Sigmoid colon (tissue), 7 donors: ENCODE results near the gene FOXP1. TPM values are rescaled to one million over a fixed set of nuclear protein-coding genes. Genes with fewer than 3 reads are reported as not detected.

Experiments used
- DNase-seq: peaks from one replicate; pipeline ENCODE4 v3.0.0-alpha.2; 2019
- H3K27ac ChIP-seq, 4 donors: fragments of 200-600 bp; sonication (generic); one replicate each; pipeline ENCODE4 v1.5.1; 2016 to 2019; ENCODE audit warnings: mild to moderate bottlenecking in 1 of 4
- H3K27me3 ChIP-seq, 3 donors: fragments of 200-600 bp; sonication (generic); one replicate each; pipeline ENCODE4 v1.5.1; 2019; ENCODE audit warnings: mild to moderate bottlenecking in 1 of 3
- H3K36me3 ChIP-seq, 4 donors: fragments of 200-600 bp; sonication (generic); one replicate each; pipeline ENCODE4 v1.5.1; 2016 to 2019
- H3K4me1 ChIP-seq, 4 donors: fragments of 200-600 bp; sonication (generic); one replicate each; pipeline ENCODE4 v1.5.1; 2017 to 2019
- H3K4me3 ChIP-seq, 4 donors: fragments of 200-600 bp; sonication (generic); one replicate each; pipeline ENCODE4 v1.5.1; 2017 to 2019; ENCODE audit warnings: mild to moderate bottlenecking in 2 of 4, moderate library complexity in 1 of 4
- H3K9me3 ChIP-seq, 4 donors: fragments of 200-600 bp in 3 of 4; sonication (generic) in 3 of 4; one replicate each; pipeline versions ENCODE4 v1.5.1 to v1.6.1; 2013 to 2019
- CTCF ChIP-seq, 4 experiments: fragments of 450-650 bp in 3 of 4; fragments of 200-600 bp in 1 of 4; IDR thresholded peaks; one replicate each; pipeline ENCODE4 v1.5.1; 2016 to 2019; ENCODE audit warnings: antibody characterized with exemption in 4 of 4, mild to moderate bottlenecking in 3 of 4, moderate library complexity in 2 of 4
- EP300 ChIP-seq, 4 donors: sonication (generic); formaldehyde crosslinking; IDR thresholded peaks; one replicate each; pipeline ENCODE4 v1.6.1; 2017; ENCODE audit warnings: antibody characterized with exemption in 4 of 4
- POLR2A ChIP-seq, 2 donors: fragments of 450-650 bp; IDR thresholded peaks; one replicate each; pipeline ENCODE4 v1.6.1; 2016; ENCODE audit warnings: antibody characterized with exemption in 2 of 2, mild to moderate bottlenecking in 2 of 2, moderate library complexity in 2 of 2
- POLR2AphosphoS5 ChIP-seq, 4 donors: sonication (generic); formaldehyde crosslinking; IDR thresholded peaks; one replicate each; pipeline ENCODE4 v1.6.1; 2017; ENCODE audit warnings: antibody characterized with exemption in 4 of 4
- WGBS, 2 donors: extraction: QIAGEN DNeasy Blood & Tissue Kit; methylation state at CpG; one replicate each; pipeline ENCODE4 v1.1.7; 2013; 5-methylcytosine and 5-hydroxymethylcytosine counted together
- intact Hi-C: fragments of 100-400 bp; cut with DNase I; formaldehyde crosslinking; loops from one replicate; pipeline ENCODE4 v1.15.1; 2023
- polyA plus RNA-seq, 3 donors: library from polyadenylated mRNA; stranded (reverse); fragments of 200-250 nt; gene quantifications; one replicate each; pipeline ENCODE4 v1.2.3, GENCODE V29; 2013
- total RNA-seq, 4 donors: library from RNA; depleted of rRNA; stranded (reverse); fragments of >200 nt; gene quantifications; one replicate each; pipeline ENCODE4 v1.1.0, GENCODE V29; 2016
- donor health status: healthy with polysubstance abuse.
- donor health status: Bipolar disorder and iron deficiency.
- donor health status: healthy.

The FOXP1 gene
- total and polyA plus RNA-seq, 7 donors: 13.8 to 232 (median 139) TPM

- DNase-seq: no peak
- intact Hi-C loops: loop anchor here (5.0 kb wide), 1 partner anchor 341 kb away; the partner anchor contains the start of gene FOXP1
- Histone ChIP-seq H3K27ac (peak overlapping the region; percentile 79 to 89 (median 85)), H3K36me3 (no peaks in the 10 kb centered on the region), H3K27me3 (no peaks in the 10 kb centered on the region), H3K4me3 (peak overlapping the region in 3 of 4 donors; percentile 42 to 52 (median 49)), H3K9me3 (no peaks in the 10 kb centered on the region), H3K4me1 (peaks cover 0 to 56% (median 52%) of the 10 kb centered on the region in 4 donors)
- TF ChIP-seq EP300 (IDR thresholded peaks at IDR 0.05): no peak
- no peak for TF ChIP-seq CTCF (IDR thresholded peaks at IDR 0.05)
- no peak for TF ChIP-seq POLR2A (IDR thresholded peaks at IDR 0.05)
- TF ChIP-seq POLR2AphosphoS5 (IDR thresholded peaks at IDR 0.05): no peak
- 88 to 89% methylated on average over 8 of the region's 8 CpGs for WGBS, 2 donors
These were observed 342.2 kb downstream of the FOXP1 start for GRCh38 chr3:71241246-71241901.

GRCh38 chr3:71240034-71240433 lies 343.5 kb downstream of the FOXP1 start:
- no peak for TF ChIP-seq CTCF (IDR thresholded peaks at IDR 0.05)
- no peak for DNase-seq
- WGBS, 2 donors: 73 to 91% methylated on average over 8 of the region's 8 CpGs
- Histone ChIP-seq H3K27ac (peak overlapping the region; percentile 79 to 89 (median 85)), H3K4me1 (peaks cover 0 to 42% (median 41%) of the 10 kb centered on the region in 4 donors), H3K27me3 (no peaks in the 10 kb centered on the region), H3K36me3 (no peaks in the 10 kb centered on the region), H3K9me3 (no peaks in the 10 kb centered on the region), H3K4me3 (no peak overlapping the region)
- intact Hi-C loops: loop anchor here (5.0 kb wide), 1 partner anchor 342 kb away; the partner anchor contains the start of gene FOXP1

- intact Hi-C loops: no loop called here
- peaks cover 0 to 42% (median 39%) of the 10 kb centered on the region in 4 donors for H3K4me1 ChIP-seq
- DNase-seq: no peak
- H3K9me3 ChIP-seq: no peaks in the 10 kb centered on the region
- WGBS, 2 donors: 70 to 85% methylated on average over 4 of the region's 4 CpGs
- H3K27ac ChIP-seq: peak overlapping the region; percentile 1 to 89 (median 59)
- H3K36me3 ChIP-seq: no peaks in the 10 kb centered on the region
- no peaks in the 10 kb centered on the region for H3K27me3 ChIP-seq
- H3K4me3 ChIP-seq: no peak overlapping the region
- TF ChIP-seq POLR2A (IDR thresholded peaks at IDR 0.05) (no peak), EP300 (IDR thresholded peaks at IDR 0.05) (no peak), CTCF (IDR thresholded peaks at IDR 0.05) (no peak), POLR2AphosphoS5 (IDR thresholded peaks at IDR 0.05) (no peak)
These were observed 345.2 kb downstream of the FOXP1 start for GRCh38 chr3:71238355-71238757.

GRCh38 chr3:71237672-71238071 lies 345.9 kb downstream of the FOXP1 start:
- intact Hi-C loops: no loop called here
- no peaks in the 10 kb centered on the region for H3K9me3 ChIP-seq
- H3K27me3 ChIP-seq: no peaks in the 10 kb centered on the region
- H3K4me1 ChIP-seq: peaks cover 0 to 42% (median 39%) of the 10 kb centered on the region in 4 donors
- DNase-seq: no peak
- peak overlapping the region in 2 of 4 donors; percentile 30 to 89 for H3K27ac ChIP-seq
- no peaks in the 10 kb centered on the region for H3K36me3 ChIP-seq
- TF ChIP-seq POLR2A (IDR thresholded peaks at IDR 0.05): no peak
- TF ChIP-seq CTCF (IDR thresholded peaks at IDR 0.05): no peak
- TF ChIP-seq POLR2AphosphoS5 (IDR thresholded peaks at IDR 0.05): no peak
- TF ChIP-seq EP300 (IDR thresholded peaks at IDR 0.05): no peak
- WGBS, 2 donors: 77 to 80% methylated on average over 5 of the region's 5 CpGs
- no peak overlapping the region for H3K4me3 ChIP-seq
